Brain microvascular endothelial cell (primary cell): ENCODE results near the gene TRPC1.

Experiments used
- DNase-seq: peaks from one replicate; pipeline ENCODE4 v3.0.0-alpha.2; 2020
- H3K27ac ChIP-seq: fragments of 250-450 bp; sonication (Bioruptor Pico); 2 replicates; pipeline ENCODE4 v1.5.1; 2020; ENCODE audit warnings: mild to moderate bottlenecking, moderate library complexity
- H3K27me3 ChIP-seq: fragments of 250-450 bp; sonication (Bioruptor Pico); replicated peaks from 2 replicates; pipeline ENCODE4 v1.5.1; 2020; ENCODE audit warnings: mild to moderate bottlenecking
- H3K36me3 ChIP-seq: fragments of 250-450 bp; sonication (Bioruptor Pico); replicated peaks from 2 replicates; pipeline ENCODE4 v1.5.1; 2020; ENCODE audit warnings: mild to moderate bottlenecking
- H3K4me3 ChIP-seq: 2 replicates; pipeline ENCODE4 v1.5.1; 2011; ENCODE audit warnings: low read depth, mild to moderate bottlenecking, control low read depth, low read length, moderate library complexity
- CTCF ChIP-seq: IDR thresholded peaks from 2 replicates; pipeline ENCODE4 v1.5.1; 2011; ENCODE audit warnings: low read depth, mild to moderate bottlenecking, moderate library complexity, low read length, control low read depth, inconsistent platforms; ENCODE audit errors: missing control alignments
- in situ Hi-C: cut with HindIII; loops from 2 replicates; pipeline ENCODE4 v1.10.0; 2017; ENCODE audit warnings: low sequenced_read_pairs, low pct_ligation_motif_present

TRPC1 gene

GRCh38 chr3:142818651-142819050 is 94.8 kb downstream of the TRPC1 start:
- DNase-seq = no peak
- H3K27me3 ChIP-seq = no peaks in the 10 kb centered on the region
- H3K27ac ChIP-seq = no peak overlapping the region
- in situ Hi-C loops = no loop called here
- no peak overlapping the region for H3K4me3 ChIP-seq
- no peaks in the 10 kb centered on the region for H3K36me3 ChIP-seq
- no peak for TF ChIP-seq CTCF

- TF ChIP-seq CTCF = no peak
- in situ Hi-C loops = no loop called here
- no peak for DNase-seq
- Histone ChIP-seq H3K27me3 (no peaks in the 10 kb centered on the region), H3K36me3 (no peaks in the 10 kb centered on the region), H3K27ac (no peak overlapping the region), H3K4me3 (no peak overlapping the region)
Measured at GRCh38 chr3:142819179-142819578, 95.3 kb downstream of the TRPC1 start.

GRCh38 chr3:142828703-142829305 is 105.0 kb downstream of the TRPC1 start:
- H3K4me3 ChIP-seq = no peak overlapping the region
- no peak overlapping the region for H3K27ac ChIP-seq
- no peaks in the 10 kb centered on the region for H3K36me3 ChIP-seq
- no peaks in the 10 kb centered on the region for H3K27me3 ChIP-seq
- TF ChIP-seq CTCF = peak; percentile 95
- DNase-seq = peak; percentile 84
- in situ Hi-C loops = loop anchor here (25.0 kb wide), 1 partner anchor 133 kb away; the partner anchor contains the start of gene PAQR9

- Histone ChIP-seq H3K36me3 (no peaks in the 10 kb centered on the region), H3K27me3 (no peaks in the 10 kb centered on the region), H3K27ac (no peak overlapping the region), H3K4me3 (no peak overlapping the region)
- in situ Hi-C loops = loop anchor here (25.0 kb wide), 1 partner anchor 125 kb away; the partner anchor contains the start of gene PAQR9
- no peak for DNase-seq
- TF ChIP-seq CTCF = no peak
Measured at GRCh38 chr3:142837526-142837925, 113.7 kb downstream of the TRPC1 start.

- no peaks in the 10 kb centered on the region for H3K36me3 ChIP-seq
- no peak overlapping the region for H3K27ac ChIP-seq
- H3K27me3 ChIP-seq = no peaks in the 10 kb centered on the region
- no peak for DNase-seq
- TF ChIP-seq CTCF = no peak
- H3K4me3 ChIP-seq = no peak overlapping the region
- in situ Hi-C loops = loop anchor here (25.0 kb wide), 1 partner anchor 122 kb away; the partner anchor contains the start of gene PAQR9
Measured at GRCh38 chr3:142839831-142840230, 116.0 kb downstream of the TRPC1 start.
